IPS DF 19.7 (cell line): ENCODE results near the gene MSI1.
"Not testable (repeated sequence)": the region's sequence is repeated elsewhere in the genome, so short reads cannot be mapped to it uniquely, and the experiment has no call there.

ENCODE experiments used
- DNase-seq: peaks from one replicate; pipeline ENCODE4 v3.0.0-alpha.2; 2013; ENCODE audit warnings: low read depth, low spot score

Gene MSI1

GRCh38 chr12:120357104-120357503 is 11.9 kb downstream of the MSI1 start:
- no peak for DNase-seq

GRCh38 chr12:120356567-120357030 is 12.4 kb downstream of the MSI1 start:
- DNase-seq = no peak

GRCh38 chr12:120353556-120354317 is 15.2 kb downstream of the MSI1 start:
- DNase-seq = no peak

- DNase-seq = no peak
Measured at GRCh38 chr12:120353136-120353535, 15.8 kb downstream of the MSI1 start.

GRCh38 chr12:120352117-120352516 is 16.8 kb downstream of the MSI1 start:
- no peak for DNase-seq

- no peak for DNase-seq
Measured at GRCh38 chr12:120350576-120351350, 18.2 kb downstream of the MSI1 start.

GRCh38 chr12:120347766-120348165 is 21.2 kb downstream of the MSI1 start:
- DNase-seq = no peak

GRCh38 chr12:120346681-120347080 is 22.3 kb downstream of the MSI1 start:
- no peak for DNase-seq

- no peak for DNase-seq
Measured at GRCh38 chr12:120346031-120346430, 22.9 kb downstream of the MSI1 start.

GRCh38 chr12:120343692-120344091 is 25.3 kb downstream of the MSI1 start:
- DNase-seq = no peak

- no peak for DNase-seq
Measured at GRCh38 chr12:120343039-120343537, 25.9 kb downstream of the MSI1 start.

GRCh38 chr12:120342175-120343038 is 26.6 kb downstream of the MSI1 start:
- DNase-seq = no peak

- no peak for DNase-seq
Measured at GRCh38 chr12:120339256-120339655, 29.7 kb downstream of the MSI1 start.

GRCh38 chr12:120337730-120338129 is 31.2 kb downstream of the MSI1 start:
- DNase-seq = no peak

- not testable (repeated sequence) for DNase-seq
Measured at GRCh38 chr12:120336392-120336791, 32.6 kb downstream of the MSI1 start.

GRCh38 chr12:120335447-120335846 is 33.5 kb downstream of the MSI1 start:
- not testable (repeated sequence) for DNase-seq

GRCh38 chr12:120332523-120332922 is 36.4 kb downstream of the MSI1 start:
- no peak for DNase-seq

GRCh38 chr12:120332041-120332440 is 36.9 kb downstream of the MSI1 start:
- DNase-seq = no peak

- DNase-seq = no peak
Measured at GRCh38 chr12:120331390-120331789, 37.6 kb downstream of the MSI1 start.

GRCh38 chr12:120328228-120328627 is 40.7 kb downstream of the MSI1 start:
- no peak for DNase-seq

- no peak for DNase-seq
Measured at GRCh38 chr12:120327593-120327992, 41.4 kb downstream of the MSI1 start, which contains the start of gene PLA2G1B. Gene PLA2G1B (minus strand): TSS chr12:120327779. CDS start chr12:120327753, 26 bp downstream.
